Nasal cavity respiratory epithelium epithelial cell of viscerocranial mucosa (primary cell): ENCODE results near the gene ZMAT3. TPM values are rescaled to one million over a fixed set of nuclear protein-coding genes. Genes with fewer than 3 reads are reported as not detected.

Experiments used
- total RNA-seq: library from RNA; depleted of rRNA; stranded (reverse); fragments of >200 nt; gene quantifications from 2 replicates; pipeline ENCODE4 v1.2.3, GENCODE V29; 2014

ZMAT3 gene, protein sequence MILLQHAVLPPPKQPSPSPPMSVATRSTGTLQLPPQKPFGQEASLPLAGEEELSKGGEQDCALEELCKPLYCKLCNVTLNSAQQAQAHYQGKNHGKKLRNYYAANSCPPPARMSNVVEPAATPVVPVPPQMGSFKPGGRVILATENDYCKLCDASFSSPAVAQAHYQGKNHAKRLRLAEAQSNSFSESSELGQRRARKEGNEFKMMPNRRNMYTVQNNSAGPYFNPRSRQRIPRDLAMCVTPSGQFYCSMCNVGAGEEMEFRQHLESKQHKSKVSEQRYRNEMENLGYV
- 20.8 and 28.0 TPM in 2 replicates for total RNA-seq

GRCh38 chr3:179071323-179072099, at the start of gene ZMAT3:
ZMAT3 (minus strand) TSS chr3:179071809; CDS start chr3:179067752, 4,057 bp downstream.

Other genes with a start within 250 kb of the ZMAT3 start
- gene PIK3CA, start 76.5 kb upstream of the ZMAT3 start, total RNA-seq: 18.5 and 28.9 TPM in 2 replicates
- 0.34 and 1.1 TPM in 2 replicates for gene KCNMB3, start 179.3 kb upstream of the ZMAT3 start, total RNA-seq